ENCODE data around the gene PIGK.
"Not testable (repeated sequence)": the region's sequence is repeated elsewhere in the genome, so short reads cannot be mapped to it uniquely, and the experiment has no call there.

PIGK gene

DNA sequence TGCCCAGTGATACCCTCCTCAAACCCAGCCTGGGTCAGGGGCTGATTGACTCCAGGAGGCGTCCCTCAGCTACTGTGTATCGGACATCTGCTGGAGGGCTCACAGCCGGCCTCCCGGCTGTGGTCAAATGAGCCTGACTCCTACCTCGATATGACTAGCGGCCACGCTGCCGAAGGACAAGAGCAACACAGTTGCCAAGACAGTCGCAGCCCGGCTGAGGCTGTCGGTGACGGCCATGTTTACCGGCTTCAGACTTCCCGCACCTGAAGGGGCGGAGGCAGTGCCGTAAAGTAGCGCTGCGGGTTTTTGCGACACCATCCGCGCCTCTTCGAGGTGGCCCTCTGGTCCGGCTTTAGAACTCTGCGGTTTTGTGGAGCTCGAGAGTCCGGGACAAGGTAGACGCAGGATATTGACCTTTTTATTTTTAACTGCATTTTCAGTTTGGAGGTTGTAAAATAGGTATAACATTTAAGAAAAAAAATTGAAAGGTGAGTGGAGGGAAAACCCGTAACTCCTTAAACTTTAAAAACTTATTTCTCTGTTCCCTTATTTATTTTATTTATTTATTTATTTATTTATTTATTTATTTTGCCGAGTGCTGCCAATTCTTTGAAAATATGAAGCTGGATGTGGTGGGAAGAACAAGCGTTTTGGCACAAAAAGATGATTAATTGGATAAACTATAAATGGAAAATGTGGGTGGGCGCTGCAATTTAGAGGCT, at the start of gene PIGK:
Gene PIGK, minus strand, starts transcription at position 265 of the 722 bp plus-strand sequence. Its CDS starts 28 bp downstream, at position 237.
- peak; percentile 88 for DNase-seq (ENCODE audit: low spot score)
- FAIRE-seq: peak; percentile 69

GRCh38 chr1:77267035-77267434, 47.8 kb upstream of the PIGK start:
- no peak for FAIRE-seq

GRCh38 chr1:77265180-77265579, 46.0 kb upstream of the PIGK start:
- DNase-seq (ENCODE audit: low spot score): no peak
- FAIRE-seq: no peak

More at GRCh38 chr1:77267035-77267434, 47.8 kb upstream of the PIGK start:
- no peak for DNase-seq (ENCODE audit: low spot score)

DNA sequence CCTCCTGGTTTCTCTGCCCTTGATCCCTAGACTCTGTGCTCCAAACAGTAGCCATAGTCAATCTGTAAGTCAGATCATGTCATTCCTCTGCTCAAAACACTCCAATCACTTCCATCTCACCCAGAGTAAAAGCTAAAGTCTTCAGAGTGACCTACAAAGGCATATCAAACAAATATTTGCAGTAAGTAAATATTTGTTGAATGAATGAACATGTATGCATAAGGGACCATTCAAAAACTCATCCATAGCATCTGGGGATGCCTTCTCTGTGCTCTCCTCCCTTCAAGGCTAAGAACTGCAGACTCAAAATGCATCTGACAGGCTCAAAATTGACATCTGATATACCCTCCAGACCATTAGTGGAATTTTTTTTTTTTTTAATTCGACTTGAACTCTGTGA, 44.5 kb upstream of the PIGK start:
- FAIRE-seq: no peak
- no peak for DNase-seq (ENCODE audit: low spot score)

- FAIRE-seq (peak; percentile 74), DNase-seq (ENCODE audit: low spot score) (no peak)
Observed at GRCh38 chr1:77253211-77253610, 34.0 kb upstream of the PIGK start.

GRCh38 chr1:77250126-77250525, 30.9 kb upstream of the PIGK start:
- DNase-seq (ENCODE audit: low spot score) (no peak), FAIRE-seq (no peak)

DNA sequence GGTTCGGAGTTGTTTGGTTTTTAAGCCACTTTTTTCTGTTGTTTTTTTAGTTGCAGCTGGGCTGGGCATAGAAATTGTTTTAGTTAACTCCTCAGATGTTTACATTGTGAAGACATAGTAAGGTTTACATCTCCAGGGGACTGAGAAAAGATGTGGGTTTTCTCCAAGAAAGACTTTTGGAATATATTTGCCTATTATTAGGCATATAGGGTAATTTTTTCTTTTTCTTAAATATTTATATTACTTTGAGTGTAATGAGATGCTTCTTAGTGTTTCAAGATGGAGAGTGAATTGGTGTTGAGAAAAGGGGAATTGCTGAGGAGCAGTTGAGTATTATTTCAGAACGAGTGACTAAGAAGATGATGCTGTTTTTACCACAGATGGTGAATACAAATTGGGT, 26.6 kb upstream of the PIGK start:
- DNase-seq (ENCODE audit: low spot score): no peak
- FAIRE-seq: no peak

DNA sequence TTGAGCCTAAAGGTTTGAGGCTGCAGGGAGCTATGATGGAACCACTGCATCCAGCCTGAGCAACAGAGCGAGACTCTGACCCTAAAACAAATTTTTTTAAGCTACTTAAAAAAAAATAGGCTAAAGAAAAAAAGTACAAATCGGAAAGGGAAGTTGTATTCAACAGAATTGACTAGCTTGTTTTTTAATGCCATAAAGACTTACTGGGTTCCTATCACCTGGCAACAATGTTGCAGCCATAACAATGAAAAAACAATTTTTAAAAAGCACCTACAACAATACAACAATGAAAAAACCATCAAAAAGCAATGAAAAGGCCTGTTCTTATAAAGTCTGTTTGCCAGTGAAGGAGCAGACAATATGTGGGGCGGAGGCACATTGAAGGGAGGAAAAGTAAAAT, 20.1 kb upstream of the PIGK start:
- DNase-seq (ENCODE audit: low spot score) (no peak), FAIRE-seq (no peak)

DNA sequence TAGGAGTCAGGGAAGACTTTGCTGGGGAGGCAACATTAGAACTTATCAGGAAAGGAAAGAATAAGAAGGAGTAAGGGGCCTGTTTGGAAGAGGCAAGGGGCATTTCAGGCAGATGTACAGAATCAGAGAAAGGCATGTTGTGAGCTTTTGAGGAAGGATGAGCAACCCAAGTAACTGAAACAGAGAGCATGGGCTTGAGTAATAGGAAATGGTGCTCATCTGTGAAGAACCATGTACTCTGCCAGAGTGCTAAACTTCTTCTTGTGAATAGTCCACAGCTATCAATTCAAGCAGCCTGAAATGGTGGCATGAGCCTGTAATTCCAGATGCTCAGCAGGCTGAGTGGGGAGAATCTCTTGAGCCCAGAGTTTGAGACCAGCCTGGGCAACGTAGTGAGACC, 19.2 kb upstream of the PIGK start:
- FAIRE-seq (no peak), DNase-seq (ENCODE audit: low spot score) (no peak)

GRCh38 chr1:77234943-77235342, 15.7 kb upstream of the PIGK start:
- no peak for FAIRE-seq
- DNase-seq (ENCODE audit: low spot score): no peak

- no peak for DNase-seq (ENCODE audit: low spot score)
- FAIRE-seq: no peak
Observed at GRCh38 chr1:77234096-77234495, 14.9 kb upstream of the PIGK start.

DNA sequence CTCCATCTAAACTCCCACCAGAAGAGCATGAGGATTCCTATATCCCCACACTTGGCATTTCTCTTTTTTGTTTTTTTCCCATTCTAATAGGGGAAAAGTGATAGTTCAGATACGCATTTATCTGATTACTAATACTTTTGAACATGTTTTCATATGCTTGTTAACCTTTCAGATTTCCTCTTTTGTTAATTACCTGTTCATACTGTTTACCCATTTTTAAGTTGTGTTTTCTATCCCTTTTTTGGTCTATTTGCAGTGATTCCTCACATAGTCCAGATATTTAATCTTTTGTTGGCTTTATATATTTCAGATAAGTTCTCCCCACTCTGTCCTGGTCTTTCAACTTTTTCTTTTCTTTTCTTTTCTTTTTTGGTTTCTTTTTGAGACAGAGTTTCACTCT, 13.6 kb upstream of the PIGK start:
- FAIRE-seq: no peak
- DNase-seq (ENCODE audit: low spot score): no peak

GRCh38 chr1:77230051-77230450, 10.8 kb upstream of the PIGK start:
- DNase-seq (ENCODE audit: low spot score): no peak
- no peak for FAIRE-seq

DNA sequence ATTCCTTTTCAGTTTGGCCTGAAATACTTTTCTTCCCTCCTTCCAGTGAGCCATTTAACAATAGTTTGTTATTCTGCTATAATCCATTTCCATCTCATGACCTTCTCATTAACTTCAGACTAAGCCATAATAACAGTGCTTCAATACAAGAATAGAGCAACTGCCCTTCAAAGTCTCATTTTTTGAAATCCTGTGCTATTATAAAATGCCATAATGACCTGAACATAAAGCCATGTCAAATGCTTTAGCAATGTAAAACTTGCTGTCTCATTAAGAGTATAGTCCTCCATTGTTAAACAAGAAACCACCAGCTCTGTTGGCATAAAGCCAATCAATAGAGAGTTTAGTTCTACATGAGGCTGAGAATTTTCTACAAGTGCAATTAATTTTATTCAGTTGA, 9.6 kb upstream of the PIGK start:
- FAIRE-seq (no peak), DNase-seq (ENCODE audit: low spot score) (no peak)

GRCh38 chr1:77227381-77227780, 8.2 kb upstream of the PIGK start:
- DNase-seq (ENCODE audit: low spot score) (no peak), FAIRE-seq (no peak)

GRCh38 chr1:77222496-77222895, 3.3 kb upstream of the PIGK start:
- FAIRE-seq: no peak
- DNase-seq (ENCODE audit: low spot score): no peak

DNA sequence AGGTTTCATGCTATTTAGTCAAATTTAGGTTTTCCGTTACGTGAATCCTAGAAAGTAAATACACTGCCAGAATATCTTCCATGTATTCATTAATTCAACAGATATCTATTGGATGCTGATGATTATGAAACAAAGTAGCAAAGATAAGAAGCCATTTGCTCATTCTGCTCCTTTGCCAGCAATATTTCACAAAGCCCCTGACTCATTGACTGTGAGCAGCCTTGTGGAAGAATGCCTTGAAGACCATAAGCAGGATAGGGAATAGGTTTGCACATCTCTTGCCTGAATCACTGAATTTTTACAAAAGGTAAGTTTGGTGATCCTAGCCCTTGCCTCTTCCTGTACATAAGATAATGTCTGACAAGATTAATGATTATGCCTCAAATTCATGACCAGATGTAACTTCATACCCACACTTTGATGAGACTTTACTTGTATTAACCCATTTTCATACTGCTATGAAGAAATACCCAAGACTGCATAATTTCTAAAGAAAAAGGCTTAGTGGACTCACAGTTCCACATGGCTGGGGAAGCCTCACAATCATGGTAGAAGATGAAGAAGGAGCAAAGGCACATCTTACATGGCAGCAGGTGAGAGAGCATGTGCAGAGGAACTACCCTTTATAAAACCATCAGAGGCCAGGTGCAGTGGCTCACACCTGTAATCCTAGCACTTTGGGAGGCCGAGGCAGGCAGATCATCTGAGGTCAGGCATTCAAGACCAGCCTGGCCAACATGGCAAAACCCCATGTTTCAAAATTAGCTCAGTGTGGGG, 1.6 kb upstream of the PIGK start:
- FAIRE-seq: no peak
- no peak for DNase-seq (ENCODE audit: low spot score)

GRCh38 chr1:77218477-77219165, 609 bp downstream of the PIGK start:
- DNase-seq (ENCODE audit: low spot score) (no peak), FAIRE-seq (no peak)

DNA sequence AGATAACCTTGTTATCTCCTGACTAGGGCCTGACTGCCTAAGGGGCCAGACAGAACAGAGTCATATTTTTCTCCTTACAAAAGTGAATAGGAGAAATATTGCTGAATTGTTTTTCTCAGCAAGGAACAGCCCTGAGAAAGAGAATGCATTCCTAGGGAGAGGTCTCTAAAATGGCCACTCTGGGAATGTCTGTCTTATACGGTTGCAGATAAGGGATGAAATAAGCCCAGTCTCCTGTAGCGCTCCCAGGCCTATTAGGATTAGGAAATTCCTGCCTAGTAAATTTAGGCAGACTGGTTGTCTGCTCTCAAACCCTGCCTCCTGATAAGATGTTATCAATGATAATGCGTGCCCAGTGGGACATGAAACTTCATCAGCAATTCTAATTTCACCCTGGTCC, 15.2 kb downstream of the PIGK start:
- not testable (repeated sequence) for DNase-seq (ENCODE audit: low spot score); FAIRE-seq

GRCh38 chr1:77202751-77203150, 16.5 kb downstream of the PIGK start:
- FAIRE-seq (no peak), DNase-seq (ENCODE audit: low spot score) (no peak)

DNA sequence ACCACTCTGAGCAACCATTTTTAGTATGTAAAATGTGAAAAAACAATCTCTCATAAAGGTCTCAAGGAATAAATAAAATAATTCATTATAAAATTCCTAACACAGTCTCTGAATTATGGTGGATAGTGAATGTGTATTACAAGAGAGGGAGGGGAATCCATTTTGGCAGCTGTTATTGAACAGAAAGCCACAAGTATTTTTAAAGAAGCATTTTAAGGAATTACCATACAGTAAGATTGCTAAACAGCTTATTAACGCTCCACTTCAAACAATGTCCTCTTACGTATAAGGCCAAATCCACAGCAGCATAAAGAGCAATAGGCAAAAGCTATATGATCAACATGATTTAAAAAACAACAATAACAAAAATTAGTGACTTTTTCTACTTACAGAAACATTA, 18.4 kb downstream of the PIGK start:
- no peak for FAIRE-seq
- no peak for DNase-seq (ENCODE audit: low spot score)

DNA sequence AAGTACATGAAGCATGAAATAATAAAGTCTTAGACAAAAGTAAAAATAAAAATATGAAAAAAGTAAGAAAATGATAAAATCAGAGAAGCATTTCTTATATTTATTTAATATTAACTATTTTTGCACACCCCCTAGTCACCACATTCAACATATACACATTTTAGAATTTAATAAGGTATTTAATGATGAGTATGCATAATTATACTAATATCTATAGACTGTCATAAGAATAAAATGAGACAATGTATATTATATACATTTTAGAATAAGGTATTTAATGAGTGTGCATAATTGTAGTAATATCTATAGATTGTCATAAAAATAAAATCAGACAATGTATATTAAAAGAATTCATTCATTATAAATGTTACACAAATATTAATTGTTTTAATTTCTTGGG, 18.9 kb downstream of the PIGK start:
- FAIRE-seq: no peak
- no peak for DNase-seq (ENCODE audit: low spot score)
